Stimulated activated CD4-positive, alpha-beta T cell treated with anti-CD3 and anti-CD28 coated beads, Interleukin-15, amount 100 ng/mL, for 1 hour (primary cell): ENCODE data around the gene GRM5.

Source experiments
- DNase-seq, 2 donors: peaks; one replicate each; pipeline ENCODE4 v3.0.0-alpha.2; 2020; ENCODE audit warnings: low read depth in 1 of 2, low spot score in 1 of 2

The GRM5 gene

DNA sequence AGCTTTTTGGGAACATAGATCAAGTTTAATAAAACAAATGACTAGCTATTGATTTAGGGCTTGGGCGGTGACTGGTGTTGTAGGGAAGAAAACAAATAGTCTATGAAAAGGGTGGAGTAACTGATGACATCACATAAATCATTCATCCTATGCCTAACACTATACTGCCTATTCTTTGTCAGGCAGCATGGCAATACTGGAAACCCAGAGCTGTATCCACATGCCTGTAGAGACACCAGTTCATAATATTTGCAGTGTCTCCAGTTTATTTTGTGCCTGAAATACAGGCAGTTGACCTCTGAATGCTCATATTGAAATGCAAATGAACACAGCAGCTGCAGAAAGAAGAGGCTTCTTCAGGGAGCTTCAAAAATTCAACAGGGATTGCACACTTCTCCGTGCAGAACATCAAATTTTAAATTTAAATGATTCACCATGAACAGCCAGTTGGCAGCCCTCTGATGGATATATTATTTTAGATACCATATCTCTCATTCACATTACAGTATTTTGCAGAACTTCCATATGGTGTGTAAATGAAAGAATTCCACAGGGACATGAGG, 445.1 kb downstream of the GRM5 start:
- DNase-seq, result no peak

- no peak for DNase-seq
These were observed 446.0 kb downstream of the GRM5 start for GRCh38 chr11:88619656-88620385.

DNA sequence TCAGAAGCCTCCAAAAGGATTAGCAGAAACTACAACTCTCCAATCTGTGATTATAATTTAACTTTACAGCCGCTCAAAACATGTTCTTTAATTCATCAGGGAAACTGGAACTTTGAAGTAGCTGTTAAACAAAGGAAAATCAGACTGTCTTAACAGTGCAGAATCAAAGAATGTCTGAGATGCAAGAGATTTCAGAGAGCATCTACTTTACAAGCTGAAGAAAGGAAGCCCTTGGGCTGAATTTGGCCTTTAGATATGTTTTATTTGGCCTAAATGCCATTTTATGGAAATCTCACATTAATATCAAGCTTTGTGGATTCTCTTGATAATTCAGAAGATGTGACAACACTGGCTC, 446.7 kb downstream of the GRM5 start:
- no peak for DNase-seq

DNA sequence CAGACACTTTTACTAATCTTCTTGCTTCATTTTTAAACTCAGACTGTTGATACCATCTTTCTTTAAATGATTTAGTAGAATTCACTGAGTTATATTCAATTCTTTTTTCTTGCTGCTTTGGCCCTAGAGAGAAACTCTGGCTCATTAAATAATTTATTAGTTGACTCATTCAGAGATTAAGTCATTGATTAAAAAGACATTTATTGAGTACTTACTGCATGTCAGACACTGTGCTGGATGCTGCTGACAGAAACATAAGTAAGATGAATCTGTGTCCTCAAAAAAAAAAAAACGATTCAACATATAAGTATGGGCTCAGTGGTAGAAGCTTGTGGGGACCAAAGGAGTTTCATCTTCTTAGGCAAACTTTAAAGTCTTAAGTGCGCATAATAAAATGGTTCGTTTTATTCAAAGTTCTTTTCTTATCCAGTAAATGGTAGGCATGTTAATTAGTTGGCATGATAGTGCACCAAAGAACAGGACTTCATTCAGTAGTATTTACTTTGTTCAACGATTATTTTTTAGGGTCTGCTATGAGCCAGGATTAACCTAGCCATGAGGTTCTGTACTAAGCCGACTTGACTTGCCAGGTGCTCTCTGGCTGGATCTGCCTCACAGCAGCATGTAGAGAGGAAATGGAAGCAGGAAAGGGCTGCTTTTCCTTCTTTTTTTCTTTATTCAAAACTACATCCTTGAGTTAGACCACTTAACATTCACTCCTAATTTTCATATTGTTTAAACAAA, 447.3 kb downstream of the GRM5 start:
- DNase-seq, result no peak

DNA sequence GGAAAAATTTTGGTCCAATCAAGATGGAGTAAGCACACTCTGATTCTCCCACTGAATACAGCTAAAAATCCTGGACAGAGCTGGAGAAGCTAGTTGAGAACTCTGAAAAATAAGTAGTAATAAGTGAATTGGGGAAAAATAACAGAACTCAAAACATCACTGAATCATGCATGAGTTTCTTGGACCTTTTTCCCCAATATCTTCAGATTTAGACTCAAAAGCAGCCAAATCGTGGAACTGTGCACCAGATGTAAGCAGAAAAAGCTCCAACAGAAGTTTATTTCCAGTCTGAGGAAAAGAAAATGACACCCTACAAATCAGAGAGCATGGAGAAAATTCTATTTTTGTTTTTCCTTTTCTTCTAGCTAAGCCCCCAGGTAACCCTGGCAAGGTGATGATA, 448.6 kb downstream of the GRM5 start:
- DNase-seq, result no peak

GRCh38 chr11:88604260-88604659, 461.5 kb downstream of the GRM5 start:
- DNase-seq, result no peak

DNA sequence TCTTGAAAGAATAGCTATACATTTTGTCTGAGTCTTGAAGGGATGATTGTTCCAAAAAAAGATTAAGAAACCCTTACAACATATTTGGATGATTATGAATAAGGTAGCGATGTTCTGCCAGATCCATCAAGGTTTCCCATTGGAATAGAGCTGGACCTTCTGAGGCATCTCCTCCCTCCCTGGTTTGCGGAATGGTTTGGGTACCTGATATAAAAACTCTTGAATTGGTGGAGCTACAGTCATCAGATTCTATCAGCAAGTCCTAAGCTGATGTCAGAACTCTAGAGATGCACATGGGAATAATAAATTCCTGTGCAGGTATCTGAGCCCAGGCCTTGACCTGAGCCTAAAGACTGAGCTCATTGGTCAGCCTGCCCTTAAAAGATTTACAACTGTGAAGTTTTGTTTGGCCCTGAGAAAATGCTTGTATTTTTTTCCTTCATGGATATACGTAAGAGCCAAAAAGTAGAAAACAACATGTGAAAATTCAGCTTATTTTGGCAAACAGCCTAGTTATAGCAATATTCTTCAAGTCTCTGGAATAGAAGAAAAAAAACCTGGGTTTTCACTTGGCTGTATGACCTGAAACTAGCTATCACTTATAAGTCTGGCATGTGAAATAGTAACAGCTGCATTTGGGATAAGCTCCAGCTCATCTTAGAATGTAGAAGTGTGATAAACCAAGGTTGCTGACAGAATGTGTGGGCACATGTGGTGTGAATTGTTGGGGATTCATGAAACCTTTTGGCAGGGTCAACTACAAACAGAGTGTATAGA, 462.5 kb downstream of the GRM5 start:
- no peak for DNase-seq

DNA sequence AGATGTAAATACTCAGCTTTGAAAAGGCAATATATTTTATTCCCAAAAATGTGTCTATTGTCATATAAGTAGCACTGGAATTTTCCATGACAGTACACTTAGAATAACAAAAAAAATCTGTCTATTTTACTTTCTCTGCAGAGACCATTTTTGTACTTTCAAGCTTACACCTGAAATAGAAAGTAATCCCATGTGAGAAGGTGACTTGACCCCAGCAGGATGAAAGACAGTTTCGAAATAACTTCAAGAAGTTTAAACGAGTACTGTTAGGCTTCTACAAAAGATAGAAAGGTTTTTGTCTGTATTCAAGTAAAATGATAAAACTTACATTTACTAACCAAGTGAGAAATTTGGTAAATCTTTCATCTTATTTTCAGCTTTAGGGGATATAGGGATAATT, 468.4 kb downstream of the GRM5 start:
- DNase-seq, result no peak

DNA sequence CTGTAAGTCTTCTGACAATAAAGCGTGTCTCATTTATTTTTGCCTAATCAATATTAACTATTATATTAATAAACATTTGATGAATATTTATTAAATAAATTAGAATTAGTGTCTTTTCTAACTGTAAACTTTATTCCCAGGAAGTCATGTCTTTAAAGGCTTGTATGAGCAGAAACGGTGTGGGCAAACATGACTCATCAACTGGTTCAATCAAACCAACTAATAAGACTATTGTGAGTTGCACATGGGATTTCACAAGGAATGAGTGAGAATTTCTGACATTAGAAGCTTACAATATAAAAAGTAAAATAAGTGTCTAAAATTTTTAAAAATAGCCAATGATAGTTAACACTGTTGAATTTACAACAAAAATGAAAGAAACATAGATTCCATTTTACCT, 469.0 kb downstream of the GRM5 start:
- no peak for DNase-seq

GRCh38 chr11:88594274-88594950, 471.4 kb downstream of the GRM5 start:
- DNase-seq, result no peak

DNA sequence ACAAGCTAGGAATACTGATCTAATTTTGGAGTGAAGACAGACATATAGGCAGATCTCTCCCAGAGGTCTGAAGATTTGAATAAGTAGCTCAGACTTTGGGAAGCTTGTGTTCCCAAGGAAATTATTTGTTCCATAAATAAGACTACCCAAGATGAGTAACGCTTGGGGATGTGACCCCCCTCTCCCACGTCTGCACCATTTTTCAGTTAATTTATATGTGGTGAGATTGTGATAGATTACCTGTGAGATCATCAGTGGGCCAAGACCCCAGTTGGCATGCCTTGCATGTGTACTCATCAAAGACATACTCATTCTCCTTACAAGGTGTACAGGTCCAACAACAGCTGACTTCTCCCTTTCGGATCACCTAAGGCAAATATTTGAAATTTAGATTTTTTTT, 475.4 kb downstream of the GRM5 start:
- DNase-seq, result no peak

DNA sequence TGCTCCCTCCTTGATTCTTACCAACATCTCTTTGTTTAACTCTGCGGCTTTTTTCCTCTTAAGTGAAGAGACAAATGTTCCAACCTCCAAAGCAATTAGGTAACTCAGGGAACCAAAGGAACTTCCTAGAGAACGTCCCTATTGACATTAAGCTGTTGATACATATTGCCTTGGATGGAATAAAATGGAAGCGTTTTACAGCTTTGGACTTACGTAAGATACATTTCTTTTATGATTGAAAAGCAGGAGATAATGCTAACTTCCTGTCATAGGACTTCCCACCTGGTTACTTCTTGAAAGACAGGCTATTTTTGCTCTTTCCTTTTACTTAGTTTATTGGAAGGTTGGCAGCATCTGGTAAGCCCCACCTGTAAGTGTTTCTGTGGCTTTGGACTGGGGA, 482.5 kb downstream of the GRM5 start:
- no peak for DNase-seq

GRCh38 chr11:88579466-88579865, 486.3 kb downstream of the GRM5 start:
- no peak for DNase-seq

DNA sequence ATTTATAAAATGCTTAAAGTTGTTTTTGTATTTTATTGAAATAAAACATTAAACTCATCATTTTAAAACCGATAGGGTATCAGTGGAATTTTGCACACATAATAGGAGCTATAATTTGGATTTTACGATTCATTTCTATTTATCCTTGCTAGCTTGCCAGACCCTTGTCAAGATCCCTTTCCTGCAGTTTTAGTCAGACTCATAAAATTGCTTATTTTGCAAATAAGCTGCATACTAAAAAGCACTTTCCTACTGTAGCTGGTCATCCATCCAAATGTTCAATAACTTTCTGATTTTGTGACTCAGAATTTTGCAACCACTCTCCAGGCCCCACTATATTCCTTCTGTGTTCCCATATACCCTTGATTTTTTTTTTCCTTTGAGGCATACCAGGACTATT, 489.0 kb downstream of the GRM5 start:
- no peak for DNase-seq

- no peak for DNase-seq
These were observed 489.9 kb downstream of the GRM5 start for GRCh38 chr11:88575916-88576315.

DNA sequence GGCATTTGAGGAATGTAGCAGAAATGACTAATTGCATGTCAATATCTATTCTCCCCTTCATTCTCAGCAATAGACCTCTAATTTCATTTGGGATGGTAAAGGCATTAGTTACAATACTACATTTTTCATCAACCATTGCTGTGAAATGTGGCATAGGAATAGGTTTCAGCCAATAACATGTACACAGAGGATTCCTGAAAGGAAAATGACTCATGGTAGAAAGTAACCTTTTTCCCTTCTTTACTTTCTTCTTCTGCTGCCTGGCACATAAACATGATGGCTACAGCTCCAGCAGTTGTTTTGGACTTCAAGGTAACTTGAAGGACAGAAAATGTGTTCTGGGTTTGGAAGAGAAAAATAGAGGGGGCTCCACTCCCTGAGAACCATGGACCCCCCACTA, 496.4 kb downstream of the GRM5 start:
- no peak for DNase-seq

GRCh38 chr11:88555829-88556202, 510.0 kb downstream of the GRM5 start:
- DNase-seq, result no peak

DNA sequence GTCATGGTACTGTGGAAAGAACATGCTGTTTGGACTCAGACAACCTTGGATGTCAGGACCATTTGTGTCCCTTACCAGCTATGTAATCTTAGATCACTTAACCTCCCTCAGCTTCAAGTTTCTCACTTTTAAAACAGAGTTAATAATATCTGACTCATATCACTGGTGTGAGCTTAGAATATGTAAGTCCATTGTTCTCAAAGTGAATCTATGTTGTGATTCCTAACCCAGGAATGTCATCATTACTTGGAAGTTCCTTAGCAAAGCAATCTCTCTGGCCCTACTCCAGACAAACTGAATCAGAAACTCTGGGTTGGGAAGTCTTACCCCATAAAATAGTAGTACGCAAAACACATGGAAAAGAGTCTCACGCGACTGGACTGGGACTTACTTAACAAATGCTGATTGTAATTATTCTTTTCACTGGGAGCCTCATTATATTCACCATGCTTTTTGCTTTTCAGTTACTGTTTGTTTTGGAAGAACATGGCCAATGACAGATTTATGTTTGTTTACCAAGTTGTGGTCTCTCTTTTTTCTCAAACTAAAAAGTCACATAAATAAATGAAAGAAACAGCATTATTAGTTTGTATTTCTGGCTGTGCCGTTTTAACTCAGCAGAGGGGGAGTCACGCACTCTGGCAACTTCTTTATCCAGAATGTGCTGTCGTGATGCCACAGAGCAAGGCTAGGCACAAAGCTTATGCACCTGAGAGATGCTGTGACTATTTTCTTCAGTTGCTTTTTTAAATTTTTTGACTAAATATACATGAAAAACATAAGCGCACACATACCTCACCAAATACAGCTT, 510.6 kb downstream of the GRM5 start:
- no peak for DNase-seq

- DNase-seq, result no peak
These were observed 512.6 kb downstream of the GRM5 start for GRCh38 chr11:88553204-88553603.

GRCh38 chr11:88552379-88553062, 513.3 kb downstream of the GRM5 start:
- DNase-seq, result peak in 1 of 2 donors; percentile 29
